Hepatocyte (in vitro differentiated cells): ENCODE results near the gene POLR2M. TPM values are rescaled to one million over a fixed set of nuclear protein-coding genes. Genes with fewer than 3 reads are reported as not detected.

Experiments used
- DNase-seq: peaks from one replicate; pipeline ENCODE4 v3.0.0-alpha.2; 2016; ENCODE audit warnings: low spot score
- H2AFZ ChIP-seq: fragments of 200-600 bp; sonication (generic); 2 replicates; pipeline ENCODE4 v1.6.0; 2016; ENCODE audit warnings: antibody characterized with exemption, mild to moderate bottlenecking
- H3K27ac ChIP-seq: fragments of 200-600 bp; sonication (generic); 2 replicates; pipeline ENCODE4 v1.5.1; 2016; ENCODE audit warnings: mild to moderate bottlenecking
- H3K27me3 ChIP-seq: fragments of 200-600 bp; sonication (generic); 2 replicates; pipeline ENCODE4 v1.6.1; 2016
- H3K36me3 ChIP-seq: fragments of 200-600 bp; sonication (generic); replicated peaks from 2 replicates; pipeline ENCODE4 v1.5.1; 2016; ENCODE audit warnings: low read depth; ENCODE audit not compliant: insufficient read depth
- H3K4me1 ChIP-seq: fragments of 200-600 bp; sonication (generic); 2 replicates; pipeline ENCODE4 v1.5.1; 2016; ENCODE audit warnings: mild to moderate bottlenecking, moderate library complexity; ENCODE audit not compliant: insufficient read depth
- H3K4me2 ChIP-seq: fragments of 200-600 bp; sonication (generic); 2 replicates; pipeline ENCODE4 v1.6.0; 2016
- H3K4me3 ChIP-seq: fragments of 200-600 bp; sonication (generic); 2 replicates; pipeline ENCODE4 v1.5.1; 2016; ENCODE audit warnings: mild to moderate bottlenecking
- H3K79me2 ChIP-seq: fragments of 200-600 bp; sonication (generic); 2 replicates; pipeline ENCODE4 v1.6.0; 2017; ENCODE audit warnings: mild to moderate bottlenecking
- H3K9me2 ChIP-seq: fragments of 200-600 bp; sonication (generic); replicated peaks from 2 replicates; pipeline ENCODE4 v1.6.0; 2017; ENCODE audit warnings: mild to moderate bottlenecking; ENCODE audit not compliant: insufficient read depth
- H3K9me3 ChIP-seq: fragments of 200-600 bp; sonication (generic); 2 replicates; pipeline ENCODE4 v1.5.1; 2016; ENCODE audit warnings: low read depth, mild to moderate bottlenecking
- H4K20me1 ChIP-seq: fragments of 200-600 bp; sonication (generic); 2 replicates; pipeline ENCODE4 v1.6.0; 2016; ENCODE audit warnings: mild to moderate bottlenecking; ENCODE audit not compliant: insufficient read depth, poor library complexity, severe bottlenecking
- CTCF ChIP-seq: fragments of 200-600 bp; sonication (generic); IDR thresholded peaks from 2 replicates; pipeline ENCODE4 v1.5.1; 2016; ENCODE audit warnings: antibody characterized with exemption, mild to moderate bottlenecking; ENCODE audit not compliant: poor library complexity
- EZH2 ChIP-seq: fragments of 200-600 bp; sonication (generic); IDR thresholded peaks from 2 replicates; pipeline ENCODE4 v1.6.1; 2016; ENCODE audit warnings: antibody characterized with exemption, mild to moderate bottlenecking, borderline replicate concordance
- EZH2phosphoT487 ChIP-seq: fragments of 200-600 bp; sonication (generic); IDR thresholded peaks from one replicate; pipeline ENCODE4 v1.6.1; 2018; ENCODE audit warnings: antibody characterized with exemption, mild to moderate bottlenecking, low read depth, moderate library complexity; ENCODE audit not compliant: unreplicated experiment, severe bottlenecking
- WGBS: methylation state at CpG from one replicate; pipeline ENCODE4 v1.1.6; 2016; ENCODE audit warnings: low lambda C conversion rate; ENCODE audit errors: missing lambda C conversion rate; 5-methylcytosine and 5-hydroxymethylcytosine counted together
- polyA plus RNA-seq: library from polyadenylated mRNA; unstranded; fragments of >200 nt; fragmentation: Nextera tagmentation; extraction: Ambion mirVana; gene quantifications from 2 replicates; pipeline ENCODE4 v1.2.1, GENCODE V29; 2016
- total RNA-seq: library from RNA; depleted of rRNA; stranded (reverse); fragments of >200 nt; gene quantifications from 2 replicates; pipeline ENCODE4 v1.2.3, GENCODE V29; 2014

The POLR2M gene
- total and polyA plus RNA-seq, 2 experiments from 2014 or later, result 27.0 to 145 TPM

GRCh38 chr15:57741089-57741488 lies 34.6 kb downstream of the POLR2M start:
- H3K4me2 ChIP-seq, result no peak overlapping the region
- H3K9me3 ChIP-seq, result no peaks in the 10 kb centered on the region
- H3K79me2 ChIP-seq, result no peaks in the 10 kb centered on the region
- DNase-seq, result no peak
- H3K4me1 ChIP-seq, result no peaks in the 10 kb centered on the region
- H3K36me3 ChIP-seq, result no peaks in the 10 kb centered on the region
- H4K20me1 ChIP-seq, result no peaks in the 10 kb centered on the region
- TF ChIP-seq EZH2 (no peak), EZH2phosphoT487 (no peak), CTCF (no peak)
- no peak overlapping the region for H3K27ac ChIP-seq
- no peak overlapping the region for H2AFZ ChIP-seq
- H3K9me2 ChIP-seq, result no peaks in the 10 kb centered on the region
- WGBS, result 56% methylated on average over 3 of the region's 3 CpGs
- H3K27me3 ChIP-seq, result no peaks in the 10 kb centered on the region
- H3K4me3 ChIP-seq, result no peak overlapping the region

- Histone ChIP-seq H3K79me2 (no peaks in the 10 kb centered on the region), H3K9me2 (no peaks in the 10 kb centered on the region), H2AFZ (no peak overlapping the region), H3K4me2 (no peak overlapping the region), H3K27ac (no peak overlapping the region), H4K20me1 (no peaks in the 10 kb centered on the region), H3K36me3 (no peaks in the 10 kb centered on the region), H3K27me3 (no peaks in the 10 kb centered on the region), H3K4me3 (no peak overlapping the region), H3K4me1 (peaks cover 6% of the 10 kb centered on the region), H3K9me3 (no peaks in the 10 kb centered on the region)
- WGBS, result 87% methylated on average over 4 of the region's 4 CpGs
- TF ChIP-seq EZH2, result no peak
- peak; percentile 19 for TF ChIP-seq CTCF
- no peak for DNase-seq
These were observed 36.9 kb downstream of the POLR2M start for GRCh38 chr15:57743424-57743823.

GRCh38 chr15:57746786-57747185 lies 40.3 kb downstream of the POLR2M start:
- Histone ChIP-seq H3K27me3 (no peaks in the 10 kb centered on the region), H3K79me2 (no peaks in the 10 kb centered on the region), H3K4me3 (no peak overlapping the region), H3K27ac (no peak overlapping the region), H4K20me1 (no peaks in the 10 kb centered on the region), H2AFZ (peak overlapping the region; percentile 30), H3K4me1 (peaks cover 6% of the 10 kb centered on the region), H3K9me3 (no peaks in the 10 kb centered on the region), H3K36me3 (no peaks in the 10 kb centered on the region), H3K9me2 (no peaks in the 10 kb centered on the region), H3K4me2 (peak overlapping the region; percentile 45)
- no peak for DNase-seq
- TF ChIP-seq EZH2phosphoT487 (no peak), CTCF (no peak), EZH2 (no peak)
- WGBS, result 75% methylated on average over 9 of the region's 9 CpGs
